Suppressor macrophage (primary cell): ENCODE measurements around the gene CFAP47.
"Not testable (repeated sequence)": the region's sequence is repeated elsewhere in the genome, so short reads cannot be mapped to it uniquely, and the experiment has no call there.

ENCODE experiments used
- DNase-seq, 4 experiments: peaks; one replicate each; pipeline ENCODE4 v3.0.0-alpha.2; 2020 to 2022
- total RNA-seq, 17 experiments: gene quantifications; one replicate each; lab custom pipeline; 2026; ENCODE audit warnings: mixed read lengths in 6 of 17, inconsistent platforms in 3 of 17; lab: John Stamatoyannopoulos, UW

CFAP47 gene
- 0 to 3.7 (median 0) reads per million in 17 experiments for total RNA-seq

DNA sequence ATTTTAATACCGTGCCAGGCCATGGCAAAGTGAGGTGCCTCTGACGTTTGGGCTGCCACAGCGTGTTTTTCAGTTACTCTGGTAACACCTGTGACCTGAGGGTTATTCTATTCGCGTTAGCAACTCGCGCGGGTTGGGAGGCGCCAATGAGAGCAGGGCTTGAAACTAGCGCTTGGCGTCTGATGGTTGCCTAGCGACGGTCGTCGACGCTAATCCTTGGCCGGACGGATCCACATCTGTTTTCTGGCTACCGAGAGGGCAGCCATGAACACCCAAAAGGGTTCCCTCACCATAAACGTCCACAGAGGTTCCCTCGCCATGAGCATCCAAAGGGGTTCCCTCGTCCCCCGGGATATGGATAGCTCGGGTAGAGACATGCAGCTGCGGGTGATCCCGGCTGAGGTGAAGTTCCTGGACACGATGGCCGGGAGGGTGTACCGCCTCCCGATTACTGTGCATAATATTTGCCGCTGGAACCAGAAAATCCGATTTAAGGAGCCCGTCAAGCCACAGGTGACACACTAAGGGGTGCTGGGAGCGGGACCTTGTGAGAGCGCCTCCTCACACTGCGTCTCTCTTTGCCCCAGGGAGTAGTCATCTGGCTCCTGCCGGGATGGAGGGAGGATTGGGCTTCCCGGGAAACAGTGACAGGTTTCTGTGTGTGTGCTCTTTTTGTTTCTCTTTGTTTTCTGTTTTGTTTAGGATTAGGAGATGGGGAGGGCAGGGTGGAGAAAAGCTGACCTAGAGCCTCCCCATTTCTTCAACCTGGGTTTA lies at the start of gene CFAP47:
CFAP47 (plus strand) TSS at position 199 of the 774 bp plus-strand sequence; CDS start at position 265, 66 bp downstream.
- DNase-seq, result peak in 2 of 4 experiments; percentile 3 to 4

GRCh38 chrX:35880601-35881000 lies 38.9 kb upstream of the CFAP47 start:
- DNase-seq, result no peak

GRCh38 chrX:35886135-35886534 lies 33.4 kb upstream of the CFAP47 start:
- DNase-seq, result no peak

- DNase-seq, result peak; percentile 40 to 77 (median 60)
Observed at GRCh38 chrX:35890699-35891098, 28.8 kb upstream of the CFAP47 start.

- not testable (repeated sequence) for DNase-seq
Observed at GRCh38 chrX:35986816-35987215, 67.3 kb downstream of the CFAP47 start.

DNA sequence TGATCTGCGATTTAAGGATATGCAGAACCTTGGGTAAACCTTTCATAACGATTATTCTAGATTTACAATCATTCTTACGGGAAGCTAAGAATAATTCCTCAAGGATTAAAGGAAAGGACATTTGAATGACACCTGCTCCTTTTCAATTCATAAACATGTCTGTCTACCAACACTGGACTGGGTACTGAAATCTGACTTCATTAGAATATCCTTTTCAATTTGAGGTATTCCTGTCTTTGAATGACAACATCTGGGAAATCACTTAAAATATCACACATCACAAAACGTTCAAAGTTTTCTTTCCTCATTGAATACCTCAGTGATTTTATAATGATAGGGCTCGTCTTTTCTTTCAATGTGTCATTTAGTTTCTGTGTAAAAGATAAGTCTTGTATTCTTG lies 87.7 kb downstream of the CFAP47 start:
- DNase-seq, result no peak

DNA sequence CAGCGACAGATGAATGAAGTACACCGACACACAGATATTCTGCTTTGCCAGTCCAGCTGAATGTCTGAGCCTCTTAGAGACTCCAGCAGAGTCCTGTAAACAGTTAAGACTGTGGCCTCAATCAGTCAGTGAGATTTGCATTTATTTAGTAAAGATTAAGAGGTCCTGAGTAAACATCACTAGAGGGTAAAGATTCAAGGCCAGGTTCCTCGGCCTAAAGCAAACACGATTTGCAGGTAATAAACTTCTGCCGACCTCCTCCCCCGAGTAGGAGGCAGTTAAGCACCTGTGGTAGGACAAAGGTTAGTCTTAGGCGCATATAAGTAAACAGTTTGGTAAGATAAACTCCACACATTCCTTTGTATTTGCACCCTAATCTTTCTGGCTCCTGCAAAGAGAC lies 99.6 kb downstream of the CFAP47 start:
- no peak for DNase-seq

DNA sequence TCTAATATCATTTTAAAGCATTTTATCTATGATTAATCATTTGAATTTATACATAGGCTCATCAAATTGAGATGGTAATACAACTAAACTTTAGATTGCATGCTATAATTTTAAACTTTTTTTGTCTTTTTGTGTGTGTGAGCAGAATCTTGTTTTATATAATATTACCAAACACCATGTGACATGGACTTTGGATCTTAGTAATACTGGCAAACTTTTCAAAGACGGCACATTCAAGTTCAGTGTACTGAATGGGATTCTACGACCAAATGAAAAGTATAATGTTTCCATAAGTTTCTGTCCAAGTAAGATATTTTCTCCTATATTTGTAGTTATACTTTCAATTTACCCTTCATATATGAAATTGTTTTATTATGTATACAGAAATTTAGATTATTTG lies 116.0 kb downstream of the CFAP47 start:
- no peak for DNase-seq

DNA sequence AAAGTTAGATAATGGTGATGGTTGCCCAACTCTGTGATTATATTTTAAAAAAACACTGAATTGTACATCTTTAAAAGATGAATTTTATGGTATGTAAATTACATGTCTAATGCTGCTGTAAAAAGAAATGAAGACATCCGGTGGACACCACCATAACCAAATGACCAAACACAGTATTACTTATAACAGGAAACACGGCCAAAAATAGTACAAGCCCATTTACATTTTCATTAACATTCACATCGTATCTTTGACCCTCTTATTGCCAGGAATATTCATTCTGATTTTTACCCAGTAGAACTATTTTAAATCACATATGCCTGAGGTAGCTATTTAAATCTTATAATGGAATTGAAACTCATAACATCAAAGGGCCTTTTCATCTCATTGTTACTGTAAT lies 143.2 kb downstream of the CFAP47 start:
- no peak for DNase-seq

DNA sequence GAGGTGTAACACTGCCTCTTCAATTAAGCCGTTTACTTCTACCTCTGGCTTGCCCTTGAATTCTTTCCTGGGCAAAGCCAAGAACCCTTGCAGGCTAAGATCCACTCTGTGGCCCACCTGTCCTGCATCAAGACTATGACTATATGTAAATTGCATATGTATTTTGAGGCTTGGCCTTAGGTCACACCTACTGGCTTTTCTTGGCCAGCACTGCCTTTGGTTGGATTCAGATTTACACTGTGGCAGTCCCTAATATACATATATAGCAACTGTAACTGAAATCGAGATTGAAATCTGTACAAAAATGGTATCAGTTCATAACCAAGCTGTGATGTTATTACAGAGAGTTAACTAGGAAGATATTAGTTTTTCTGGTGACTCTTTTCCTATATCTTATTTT lies 151.5 kb downstream of the CFAP47 start:
- DNase-seq, result no peak

DNA sequence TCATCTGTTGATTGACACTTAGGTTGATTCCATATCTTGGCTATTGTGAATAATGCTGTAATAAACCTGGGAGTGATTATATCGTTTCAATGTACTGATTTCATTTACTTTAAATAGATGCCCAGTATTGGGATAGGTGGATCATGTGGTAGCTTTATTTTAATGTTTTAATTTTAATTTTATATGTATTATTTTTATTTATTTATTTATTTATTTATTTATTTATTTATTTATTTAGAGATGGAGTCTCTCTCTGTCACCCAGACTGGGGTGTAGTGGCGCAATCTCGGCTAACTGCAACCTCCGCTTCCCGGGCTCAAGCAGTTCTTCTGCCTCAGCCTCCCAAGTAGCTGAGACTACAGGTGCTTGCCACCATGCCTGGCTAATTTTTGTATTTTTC lies 155.5 kb downstream of the CFAP47 start:
- not testable (repeated sequence) for DNase-seq

DNA sequence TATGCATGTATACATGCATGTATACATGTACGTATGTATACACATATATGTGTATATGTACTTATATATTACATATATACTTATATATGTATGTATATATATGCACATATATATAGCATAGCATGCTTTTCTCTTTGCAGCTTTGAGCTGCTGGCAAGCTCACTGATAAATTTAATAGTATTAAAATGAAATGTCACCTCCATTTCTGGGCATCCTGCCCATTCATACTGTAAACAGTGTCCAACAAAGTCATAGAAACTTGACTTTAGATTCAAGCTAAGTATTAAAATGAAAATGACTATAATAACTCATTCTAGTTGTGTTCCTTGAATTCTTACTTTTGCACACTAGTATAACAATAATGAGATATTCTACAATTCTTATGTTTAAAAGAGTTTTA lies 163.7 kb downstream of the CFAP47 start:
- DNase-seq, result no peak

GRCh38 chrX:36087366-36087765 lies 167.8 kb downstream of the CFAP47 start:
- DNase-seq, result no peak

DNA sequence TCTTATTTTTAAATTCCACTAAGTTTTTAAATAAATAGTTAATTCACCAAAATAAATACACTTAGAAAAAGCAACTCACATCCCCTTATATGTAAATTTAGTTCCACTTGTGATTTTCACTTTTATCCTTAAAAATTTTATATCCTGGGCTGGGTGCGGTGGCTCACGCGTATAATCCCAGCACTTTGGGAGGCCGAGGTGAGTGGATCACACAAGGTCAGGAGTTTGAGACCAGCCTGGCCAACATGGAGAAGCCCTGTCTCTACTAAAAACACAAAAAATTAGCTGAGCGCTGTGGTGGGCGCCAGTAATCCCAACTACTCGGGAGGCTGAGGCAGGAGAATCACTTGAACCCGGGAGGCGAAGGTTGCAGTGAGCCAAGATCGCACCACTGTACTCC lies 169.4 kb downstream of the CFAP47 start:
- DNase-seq, result not testable (repeated sequence)

DNA sequence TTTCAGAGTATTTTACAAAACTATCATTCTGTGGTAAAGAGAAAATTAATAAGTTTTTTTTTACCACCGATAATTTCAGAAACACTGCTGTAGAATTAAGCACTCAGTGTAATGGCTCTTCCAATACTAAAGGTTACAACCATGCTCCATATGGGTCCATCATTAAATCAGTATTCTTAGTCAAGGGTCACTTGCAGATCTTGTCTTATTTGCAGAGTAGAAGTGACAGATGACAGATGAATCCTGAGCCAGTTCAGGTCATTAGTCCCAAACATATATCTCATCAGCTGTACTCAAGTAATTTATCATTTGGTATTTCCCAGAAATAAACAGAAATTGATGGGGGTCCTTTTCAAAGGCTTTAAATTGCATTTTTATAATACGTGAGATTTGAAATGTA lies 182.9 kb downstream of the CFAP47 start:
- no peak for DNase-seq

DNA sequence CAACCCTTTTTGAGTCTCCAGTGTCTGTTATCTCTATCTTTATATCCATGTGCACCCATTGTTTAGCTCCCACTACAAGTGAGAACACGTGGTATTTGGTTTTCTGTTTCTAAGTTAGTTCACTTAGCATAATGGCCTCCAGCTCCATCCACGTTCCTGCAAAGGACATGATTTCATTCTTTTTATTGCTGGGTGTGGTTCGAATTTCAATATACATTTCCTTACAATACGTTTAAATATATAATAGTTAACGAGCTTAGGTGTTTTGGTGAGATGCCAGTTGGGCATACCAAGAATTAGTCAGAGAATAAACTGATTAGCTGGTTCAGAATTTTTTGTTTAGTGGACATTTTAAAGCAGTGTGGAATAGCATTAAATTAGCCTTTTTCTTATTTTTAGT lies 196.7 kb downstream of the CFAP47 start:
- no peak for DNase-seq

GRCh38 chrX:36159254-36159653 lies 239.7 kb downstream of the CFAP47 start:
- no peak for DNase-seq

DNA sequence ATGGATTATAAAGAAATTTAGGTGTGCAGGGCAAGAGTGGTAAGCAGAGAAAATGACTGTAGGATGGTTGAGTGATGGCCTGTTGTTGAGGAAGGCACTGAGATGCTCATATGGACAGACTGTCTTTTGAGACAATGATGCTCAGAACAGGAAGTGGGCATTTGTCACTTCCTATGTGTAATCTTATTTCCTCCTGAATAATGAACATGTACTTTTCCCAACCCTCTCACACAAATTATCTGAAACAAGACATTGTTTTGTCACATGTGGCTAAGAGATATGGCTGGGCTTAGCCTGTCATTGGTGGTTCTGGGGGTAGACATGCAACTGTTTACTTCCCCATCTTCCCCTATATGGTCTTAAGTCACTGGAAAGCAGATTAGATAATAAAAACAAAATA lies 240.5 kb downstream of the CFAP47 start:
- DNase-seq, result no peak

GRCh38 chrX:36198575-36198974 lies 279.0 kb downstream of the CFAP47 start:
- DNase-seq, result no peak

GRCh38 chrX:36199928-36200327 lies 280.4 kb downstream of the CFAP47 start:
- no peak for DNase-seq

- DNase-seq, result no peak
Observed at GRCh38 chrX:36214924-36215323, 295.4 kb downstream of the CFAP47 start.

- DNase-seq, result no peak
Observed at GRCh38 chrX:36218801-36219200, 299.3 kb downstream of the CFAP47 start.

GRCh38 chrX:36234840-36235528 lies 315.4 kb downstream of the CFAP47 start:
- DNase-seq, result not testable (repeated sequence)

DNA sequence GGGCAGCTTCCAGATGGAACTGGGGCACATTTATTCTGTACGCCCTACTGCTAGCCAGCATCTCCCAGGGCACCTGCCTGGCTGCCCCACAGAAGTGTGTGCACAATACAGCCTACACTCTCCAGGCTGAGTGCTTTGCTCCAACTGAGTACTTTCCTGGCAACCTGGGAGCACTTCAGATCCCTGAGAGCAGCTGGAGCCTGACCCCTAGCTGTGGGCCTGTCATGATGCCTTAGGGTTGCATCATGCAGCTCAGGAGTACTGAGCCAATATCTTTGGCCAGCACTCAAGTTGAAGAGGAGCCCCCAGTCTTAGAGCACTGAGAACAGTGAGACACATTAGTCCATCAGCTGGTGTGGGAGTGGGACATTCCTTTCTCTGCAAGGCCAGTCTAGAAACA lies 321.9 kb downstream of the CFAP47 start:
- DNase-seq, result no peak
